Measurements from ENCODE around the gene HECTD1.

- TF ChIP-seq CTCF (IDR thresholded peaks at IDR 0.05) (no peak), POLR2A (IDR thresholded peaks at IDR 0.05) (no peak)
These were observed 882 bp downstream of the HECTD1 start for GRCh38 chr14:31206536-31207286.
